ENCODE results near the gene MPRIP. TPM values are rescaled to one million over a fixed set of nuclear protein-coding genes. Genes with fewer than 3 reads are reported as not detected.
A peak's percentile ranks its signal among the peaks of the same experiment; 100 is the strongest.

MPRIP gene
- total and polyA plus RNA-seq, 10 donors, result 52.3 to 309 (median 131) TPM

GRCh38 chr17:17075125-17075781, 33.0 kb downstream of the MPRIP start:
- WGBS, 5 donors, result 62 to 73% (median 67%) methylated on average over 11 of the region's 11 CpGs
- no peak overlapping the region for H3K4me3 ChIP-seq
- intact Hi-C loops (cut with DNase I; ENCODE audit: low total_unique reads), result no loop called here
- H3K9me3 ChIP-seq, result peaks cover 0 to 2% (median under 1%) of the 10 kb centered on the region in 8 donors
- H3K27ac ChIP-seq, result peak overlapping the region in 6 of 8 donors; percentile 15 to 53 (median 28)
- DNase-seq, result peak; percentile 52
- peaks cover 0 to 79% (median 20%) of the 10 kb centered on the region in 6 donors for H3K36me3 ChIP-seq
- TF ChIP-seq POLR2AphosphoS5 (IDR thresholded peaks at IDR 0.05) (peak in 2 of 3 donors; percentile 70 to 74), POLR2A (IDR thresholded peaks at IDR 0.05) (no peak)
- peaks cover 9 to 95% (median 67%) of the 10 kb centered on the region in 6 donors for H3K4me1 ChIP-seq
- H3K27me3 ChIP-seq (replicated peaks in 1 of 7), result no peaks in the 10 kb centered on the region

GRCh38 chr17:17076066-17076465, 33.8 kb downstream of the MPRIP start:
- intact Hi-C loops (cut with DNase I; ENCODE audit: low total_unique reads), result no loop called here
- 77 to 83% (median 81%) methylated on average over 5 of the region's 5 CpGs for WGBS, 5 donors
- no peaks in the 10 kb centered on the region for H3K9me3 ChIP-seq
- DNase-seq, result peak; percentile 32
- H3K4me3 ChIP-seq, result no peak overlapping the region
- peak overlapping the region in 6 of 8 donors; percentile 15 to 53 (median 28) for H3K27ac ChIP-seq
- H3K36me3 ChIP-seq, result peaks cover 0 to 82% (median 20%) of the 10 kb centered on the region in 6 donors
- TF ChIP-seq CTCF (IDR thresholded peaks at IDR 0.05 in 8 of 11, conservative IDR thresholded peaks at IDR 0.05 in 3 of 11) (no peak), POLR2AphosphoS5 (IDR thresholded peaks at IDR 0.05) (no peak), POLR2A (IDR thresholded peaks at IDR 0.05) (no peak)
- no peaks in the 10 kb centered on the region for H3K27me3 ChIP-seq (replicated peaks in 1 of 7)
- H3K4me1 ChIP-seq, result peaks cover 9 to 99% (median 68%) of the 10 kb centered on the region in 6 donors

GRCh38 chr17:17077101-17077500, 34.8 kb downstream of the MPRIP start:
- no peaks in the 10 kb centered on the region for H3K9me3 ChIP-seq
- peaks cover 9 to 98% (median 63%) of the 10 kb centered on the region in 6 donors for H3K4me1 ChIP-seq
- peaks cover 0 to 78% (median 20%) of the 10 kb centered on the region in 6 donors for H3K36me3 ChIP-seq
- peak; percentile 16 for DNase-seq
- no peaks in the 10 kb centered on the region for H3K27me3 ChIP-seq (replicated peaks in 1 of 7)
- TF ChIP-seq CTCF (IDR thresholded peaks at IDR 0.05 in 8 of 11, conservative IDR thresholded peaks at IDR 0.05 in 3 of 11), result no peak
- no peak for TF ChIP-seq POLR2A (IDR thresholded peaks at IDR 0.05)
- TF ChIP-seq POLR2AphosphoS5 (IDR thresholded peaks at IDR 0.05), result no peak
- WGBS, 5 donors, result 94 to 98% (median 96%) methylated on average over 6 of the region's 6 CpGs
- H3K27ac ChIP-seq, result no peak overlapping the region
- intact Hi-C loops (cut with DNase I; ENCODE audit: low total_unique reads), result no loop called here
- no peak overlapping the region for H3K4me3 ChIP-seq

- DNase-seq, result peak; percentile 49
- 84 to 92% (median 86%) methylated on average over 15 of the region's 15 CpGs for WGBS, 5 donors
- no peaks in the 10 kb centered on the region for H3K9me3 ChIP-seq
- intact Hi-C loops (cut with DNase I; ENCODE audit: low total_unique reads), result no loop called here
- peaks cover 9 to 92% (median 58%) of the 10 kb centered on the region in 6 donors for H3K4me1 ChIP-seq
- H3K27ac ChIP-seq, result no peak overlapping the region
- no peak overlapping the region for H3K4me3 ChIP-seq
- peaks cover 0 to 79% (median 25%) of the 10 kb centered on the region in 6 donors for H3K36me3 ChIP-seq
- no peak for TF ChIP-seq CTCF (IDR thresholded peaks at IDR 0.05 in 8 of 11, conservative IDR thresholded peaks at IDR 0.05 in 3 of 11)
- peak in 2 of 3 donors; percentile 10 to 17 for TF ChIP-seq POLR2AphosphoS5 (IDR thresholded peaks at IDR 0.05)
- H3K27me3 ChIP-seq (replicated peaks in 1 of 7), result no peaks in the 10 kb centered on the region
Measured at GRCh38 chr17:17077861-17078732, 35.8 kb downstream of the MPRIP start.
